SK-N-SH (cell line): ENCODE measurements around the gene SLC24A3. TPM values are rescaled to one million over a fixed set of nuclear protein-coding genes. Genes with fewer than 3 reads are reported as not detected.

Experiments
- CTCF ChIA-PET: fragments of 300-600, 350-600 bp; formaldehyde crosslinking; extraction: SDS; loops from one replicate; lab custom pipeline; 2021; lab: Yijun Ruan, JAX
- POLR2A ChIA-PET: fragments of 350-600 bp; sonication (Branson Sonifier 250); formaldehyde crosslinking; extraction: SDS; loops from one replicate; lab custom pipeline; 2020; ENCODE audit warnings: antibody characterized with exemption, inconsistent platforms; lab: Yijun Ruan, JAX
- DNase-seq: peaks from one replicate; pipeline ENCODE4 v3.0.0; 2012
- H2AFZ ChIP-seq: fragments of 200-600 bp; sonication (generic); 2 replicates; pipeline ENCODE4 v1.8.1; 2016; ENCODE audit warnings: antibody characterized with exemption, mild to moderate bottlenecking, low read depth
- H3F3A ChIP-seq: fragments of 200-600 bp; sonication (generic); replicated peaks from 2 replicates; pipeline ENCODE3; 2016; ENCODE audit warnings: antibody characterized with exemption, mild to moderate bottlenecking; ENCODE audit not compliant: insufficient read depth
- H3K27ac ChIP-seq, 2 experiments: fragments of 200-500 bp in 1 of 2; fragments of 200-600 bp in 1 of 2; sonication (Bioruptor generic) in 1 of 2; sonication (generic), shearing (Covaris generic) in 1 of 2; 2 replicates each; pipeline versions ENCODE4 v1.5.1 to v1.6.1; 2014 to 2016; ENCODE audit warnings: low read depth in 2 of 2, inconsistent platforms in 1 of 2, low read length in 1 of 2, mild to moderate bottlenecking in 1 of 2, mixed read lengths in 1 of 2
- H3K27me3 ChIP-seq: fragments of 200-600 bp; sonication (generic), shearing (Covaris generic); 2 replicates; pipeline ENCODE4 v1.6.1; 2016; ENCODE audit warnings: mixed run types; ENCODE audit not compliant: insufficient read depth
- H3K36me3 ChIP-seq, 2 experiments: fragments of 200-500 bp in 1 of 2; fragments of 200-600 bp in 1 of 2; sonication (Bioruptor generic) in 1 of 2; sonication (generic) in 1 of 2; replicated peaks in 1 of 2; 2 replicates each; pipeline versions ENCODE3 to v1.5.1; 2014 to 2016; ENCODE audit warnings: low read length in 1 of 2, mild to moderate bottlenecking in 1 of 2; ENCODE audit not compliant: insufficient read depth in 2 of 2, control insufficient read depth in 1 of 2
- H3K4me1 ChIP-seq, 2 experiments: fragments of 200-500 bp in 1 of 2; fragments of 200-600 bp in 1 of 2; sonication (Bioruptor generic) in 1 of 2; sonication (generic), shearing (Covaris generic) in 1 of 2; 2 replicates each; pipeline versions ENCODE4 v1.5.1 to v1.6.1; 2014 to 2016; ENCODE audit warnings: low read depth in 1 of 2, low read length in 1 of 2, mixed run types in 1 of 2; ENCODE audit not compliant: insufficient read depth in 2 of 2, control insufficient read depth in 1 of 2
- H3K4me2 ChIP-seq: fragments of 200-600 bp; sonication (generic), shearing (Covaris generic); 2 replicates; pipeline ENCODE4 v1.6.1; 2017; ENCODE audit warnings: mixed run types
- H3K4me3 ChIP-seq, 2 experiments: fragments of 200-500 bp in 1 of 2; fragments of 200-600 bp in 1 of 2; sonication (Bioruptor generic) in 1 of 2; sonication (generic), shearing (Covaris generic) in 1 of 2; 2 replicates each; pipeline versions ENCODE4 v1.5.1 to v1.8.1; 2014 to 2016; ENCODE audit warnings: low read depth in 2 of 2, inconsistent platforms in 1 of 2, low read length in 1 of 2, mild to moderate bottlenecking in 1 of 2, mixed read lengths in 1 of 2, moderate library complexity in 1 of 2
- H3K79me2 ChIP-seq: fragments of 200-600 bp; sonication (generic); 2 replicates; pipeline ENCODE4 v1.8.1; 2017; ENCODE audit warnings: mild to moderate bottlenecking; ENCODE audit not compliant: insufficient read depth
- H3K9ac ChIP-seq: fragments of 200-600 bp; sonication (generic); 2 replicates; pipeline ENCODE4 v1.6.1; 2017; ENCODE audit warnings: mixed run types
- H3K9me2 ChIP-seq: fragments of 200-600 bp; sonication (generic); 2 replicates; pipeline ENCODE4 v1.6.1; 2017; ENCODE audit warnings: mixed run types
- H3K9me3 ChIP-seq: fragments of 200-600 bp; sonication (generic); 2 replicates; pipeline ENCODE4 v1.6.1; 2017; ENCODE audit warnings: mixed run types, mild to moderate bottlenecking, moderate library complexity
- H4K20me1 ChIP-seq: fragments of 200-600 bp; sonication (generic); 2 replicates; pipeline ENCODE4 v1.6.1; 2017; ENCODE audit warnings: mild to moderate bottlenecking, mixed run types; ENCODE audit not compliant: insufficient read depth
- CHD2 ChIP-seq: fragments of 150-350 bp; IDR thresholded peaks from 2 replicates; pipeline ENCODE4 v1.6.1; 2018; ENCODE audit warnings: low read length; ENCODE audit not compliant: partially characterized antibody
- EZH2phosphoT487 ChIP-seq: fragments of 200-600 bp; sonication (generic); IDR thresholded peaks from 2 replicates; pipeline ENCODE4 v1.6.1; 2017; ENCODE audit warnings: low read depth, mixed run types, mild to moderate bottlenecking, antibody characterized with exemption, moderate library complexity, borderline replicate concordance
- FOSL2 ChIP-seq: IDR thresholded peaks from 2 replicates; pipeline ENCODE4 v1.4.0; 2012; ENCODE audit warnings: low read depth, mild to moderate bottlenecking, moderate library complexity, borderline replicate concordance
- FOXM1 ChIP-seq: IDR thresholded peaks from 2 replicates; pipeline ENCODE4 v1.4.0; 2012; ENCODE audit warnings: low read depth, mild to moderate bottlenecking
- GABPA ChIP-seq: IDR thresholded peaks from 2 replicates; pipeline ENCODE4 v1.4.0; 2012; ENCODE audit warnings: low read depth, mild to moderate bottlenecking
- MEF2A ChIP-seq: IDR thresholded peaks from 2 replicates; pipeline ENCODE4 v1.4.0; 2012; ENCODE audit warnings: low read depth, borderline replicate concordance
- NFIC ChIP-seq: IDR thresholded peaks from 2 replicates; pipeline ENCODE4 v1.4.0; 2012; ENCODE audit warnings: borderline replicate concordance
- NRF1 ChIP-seq: IDR thresholded peaks from 2 replicates; pipeline ENCODE4 v1.6.1; 2012; ENCODE audit warnings: low read depth, mild to moderate bottlenecking, low read length
- PBX3 ChIP-seq: IDR thresholded peaks from 2 replicates; pipeline ENCODE4; 2012
- RAD21 ChIP-seq: IDR thresholded peaks from 2 replicates; pipeline ENCODE4 v1.6.1; 2012; ENCODE audit warnings: mild to moderate bottlenecking, low read length
- RCOR1 ChIP-seq: fragments of 150-350 bp; IDR thresholded peaks from 2 replicates; pipeline ENCODE4 v1.6.1; 2017; ENCODE audit warnings: antibody characterized with exemption, low read length
- RFX5 ChIP-seq: IDR thresholded peaks from 2 replicates; pipeline ENCODE4 v1.6.1; 2012; ENCODE audit warnings: mild to moderate bottlenecking, improper control_type of control experiment, low read length
- SIN3A ChIP-seq: IDR thresholded peaks from 2 replicates; pipeline ENCODE4 v1.6.1; 2012; ENCODE audit warnings: low read depth, mild to moderate bottlenecking, low read length, moderate library complexity, borderline replicate concordance
- SMC3 ChIP-seq: IDR thresholded peaks from 2 replicates; pipeline ENCODE4 v1.6.1; 2012; ENCODE audit warnings: low read depth, low read length, improper control_type of control experiment
- TAF1 ChIP-seq: IDR thresholded peaks from 2 replicates; pipeline ENCODE4 v1.6.1; 2012; ENCODE audit warnings: low read depth, mild to moderate bottlenecking, low read length, moderate library complexity, borderline replicate concordance
- TCF12 ChIP-seq: IDR thresholded peaks from 2 replicates; pipeline ENCODE4 v1.4.0; 2012
- USF1 ChIP-seq: IDR thresholded peaks from 2 replicates; pipeline ENCODE4 v1.4.0; 2012; ENCODE audit warnings: low read depth, borderline replicate concordance
- YY1 ChIP-seq: IDR thresholded peaks from 2 replicates; pipeline ENCODE4 v1.4.0; 2012; ENCODE audit warnings: low read depth, mild to moderate bottlenecking
- ZBTB33 ChIP-seq: IDR thresholded peaks from 2 replicates; pipeline ENCODE4 v1.4.0; 2012; ENCODE audit warnings: low read depth, borderline replicate concordance
- WGBS: methylation state at CpG from one replicate; pipeline ENCODE4 v1.1.6; 2017; ENCODE audit warnings: low lambda C conversion rate; 5-methylcytosine and 5-hydroxymethylcytosine counted together
- polyA plus RNA-seq, 3 experiments: library from polyadenylated mRNA; depleted of rRNA; stranded (reverse); fragments of >200 nt; gene quantifications; 2 replicates each; pipeline ENCODE4 v1.2.3, GENCODE V29; 2012

The SLC24A3 gene
- polyA plus RNA-seq, 1 of the 3 experiments (the other 2 are of a cell fraction), result not detected

- TF ChIP-seq SIN3A (no peak), RFX5 (no peak), SMC3 (no peak)
Measured at GRCh38 chr20:19274001-19274400, 61.6 kb downstream of the SLC24A3 start (continued).

GRCh38 chr20:19274412-19275015, 62.1 kb downstream of the SLC24A3 start:
- H3K9ac ChIP-seq, result no peak overlapping the region
- DNase-seq, result no peak
- no peaks in the 10 kb centered on the region for H3K9me3 ChIP-seq
- no peaks in the 10 kb centered on the region for H3K9me2 ChIP-seq
- ChIA-PET POLR2A (no interaction called here), CTCF (interaction anchor here (1.2 to 1.5 kb wide), 2 partner anchors 15 to 69 kb away, joined by 3 read pairs; no protein-coding TSS in a partner anchor)
- no peaks in the 10 kb centered on the region for H3F3A ChIP-seq
- 25% methylated on average over 6 of the region's 8 CpGs for WGBS
- no peak overlapping the region for H3K27ac ChIP-seq
- H3K4me2 ChIP-seq, result no peak overlapping the region
- no peak for TF ChIP-seq RFX5
- TF ChIP-seq RAD21, result no peak
- TF ChIP-seq NRF1, result no peak
- TF ChIP-seq SMC3, result no peak
- TF ChIP-seq TCF12, result no peak
- TF ChIP-seq SIN3A, result no peak
- TF ChIP-seq MEF2A, result no peak
- no peak for TF ChIP-seq RCOR1
- no peak for TF ChIP-seq FOXM1
- no peak for TF ChIP-seq EZH2phosphoT487
- TF ChIP-seq CHD2, result no peak
- no peak for TF ChIP-seq YY1
- TF ChIP-seq ZBTB33, result no peak
- TF ChIP-seq PBX3, result no peak
- TF ChIP-seq NFIC, result no peak
- no peak for TF ChIP-seq GABPA
- no peak for TF ChIP-seq TAF1
- TF ChIP-seq FOSL2, result no peak
- no peak for TF ChIP-seq USF1
- H4K20me1 ChIP-seq, result no peaks in the 10 kb centered on the region
- H3K79me2 ChIP-seq, result no peaks in the 10 kb centered on the region
- no peak overlapping the region for H2AFZ ChIP-seq
- H3K4me3 ChIP-seq, result no peak overlapping the region
- H3K36me3 ChIP-seq, result no peaks in the 10 kb centered on the region
- no peaks in the 10 kb centered on the region; a peak in 1 of 4 replicates for H3K4me1 ChIP-seq
- H3K27me3 ChIP-seq, result peaks cover 19% of the 10 kb centered on the region; the same call in 1 of the 2 replicates
